Stomach (tissue), 4 donors: Measurements from ENCODE around the gene FBXL14.

ENCODE experiments used
- CTCF ChIP-seq, 7 experiments: fragments of 450-650 bp in 4 of 7; fragments of 200-600 bp in 3 of 7; sonication (generic) in 3 of 7; IDR thresholded peaks; one replicate each; pipeline ENCODE4 v1.5.1; 2016 to 2019; ENCODE audit warnings: antibody characterized with exemption in 7 of 7, control low read depth in 2 of 7, mild to moderate bottlenecking in 1 of 7
- EP300 ChIP-seq: sonication (generic); formaldehyde crosslinking; IDR thresholded peaks from one replicate; pipeline ENCODE4 v1.6.1; 2017; ENCODE audit warnings: antibody characterized with exemption
- POLR2AphosphoS5 ChIP-seq, 3 donors: sonication (generic); formaldehyde crosslinking; IDR thresholded peaks; one replicate each; pipeline ENCODE4 v1.6.1; 2016; ENCODE audit warnings: antibody characterized with exemption in 3 of 3

- no peak for TF ChIP-seq CTCF (IDR thresholded peaks at IDR 0.05)
- TF ChIP-seq EP300 = no peak
- no peak for TF ChIP-seq POLR2AphosphoS5 (IDR thresholded peaks at IDR 0.05)
Observed at GRCh38 chr12:1643905-1644533, 49.6 kb upstream of the FBXL14 start.
